ENCODE measurements around the gene HOXB3. TPM values are rescaled to one million over a fixed set of nuclear protein-coding genes. Genes with fewer than 3 reads are reported as not detected.

The HOXB3 gene
- total and polyA plus RNA-seq, 2 of the 4 experiments (the other 2 are of a cell fraction) = 6.3 to 59.6 TPM

- no peak; the same call in 1 of the 2 replicates for ATAC-seq (ENCODE audit: low read depth)
Measured at GRCh38 chr17:48510761-48511604, 79.1 kb downstream of the HOXB3 start.

More at GRCh38 chr17:48510761-48511604, 79.1 kb downstream of the HOXB3 start:
- H3K9me1 ChIP-seq (ENCODE audit: insufficient read depth, low read length) = peaks cover 3% of the 10 kb centered on the region; the same call in 1 of the 2 replicates
- no peak overlapping the region for H3K14ac ChIP-seq (replicated peaks; ENCODE audit: low read depth, low read length)
- dilution Hi-C loops (cut with HindIII; ENCODE audit: low sequenced_read_pairs, unreplicated experiment) = no loop called here
- no peaks in the 10 kb centered on the region for H4K20me1 ChIP-seq (ENCODE audit: insufficient read depth, low read length)
- no peak overlapping the region for H2AFZ ChIP-seq (replicated peaks; ENCODE audit: low read length, poor library complexity)
- H2AK9ac ChIP-seq (replicated peaks; ENCODE audit: low read depth, low read length, poor library complexity) = no peak overlapping the region
- ChIA-PET POLR2A (ENCODE audit: unreplicated experiment) (no interaction called here), CTCF (interaction anchor here (0.6 kb wide), 2 partner anchors 8 to 36 kb away, joined by 3 to 4 read pairs; no protein-coding TSS in a partner anchor)
- no peak overlapping the region for H3K27ac ChIP-seq (ENCODE audit: insufficient read depth, low read length)
- H3K36me3 ChIP-seq (ENCODE audit: control insufficient read depth, insufficient read depth, low read length) = no peaks in the 10 kb centered on the region
- H4K91ac ChIP-seq (ENCODE audit: insufficient read depth, low read depth, low read length) = no peak overlapping the region
- H3K9me3 ChIP-seq (ENCODE audit: control insufficient read depth, insufficient read depth, low read length) = no peaks in the 10 kb centered on the region
- H3K4me2 ChIP-seq (ENCODE audit: low read depth, low read length) = peak overlapping the region; percentile 17; the same call in 1 of the 2 replicates
- no CpG with 5 or more reads among the region's 7 CpGs for WGBS, 2 experiments (ENCODE audit: extremely low coverage in 2 of 2, insufficient read length in 1 of 2)
- H4K8ac ChIP-seq (ENCODE audit: low read depth in 2 of 2, low read length in 2 of 2) = no peak overlapping the region
- no peak overlapping the region for H2BK120ac ChIP-seq (ENCODE audit: low read depth, low read length)
- no peak overlapping the region for H3K4me3 ChIP-seq (ENCODE audit: insufficient read depth, low read depth, low read length)
- H3K23ac ChIP-seq (ENCODE audit: low read depth, low read length) = no peak overlapping the region
- in situ Hi-C loops (cut with MboI; ENCODE audit: low sequenced_read_pairs) = no loop called here
- peaks cover 4% of the 10 kb centered on the region; the same call in 1 of the 2 replicates for H3K4me1 ChIP-seq (ENCODE audit: control insufficient read depth, insufficient read depth, low read length)
- intact Hi-C loops (cut with micrococcal nuclease) = no loop called here
- no peaks in the 10 kb centered on the region for H3K79me1 ChIP-seq (ENCODE audit: low read depth in 1 of 2, low read length in 2 of 2)
- H3K9ac ChIP-seq (ENCODE audit: low read depth, low read length) = no peak overlapping the region
- H3K4ac ChIP-seq (ENCODE audit: low read depth, low read length) = no peak overlapping the region
- H2AK5ac ChIP-seq (ENCODE audit: low read depth, low read length) = no peak overlapping the region
- no peak overlapping the region for H3K56ac ChIP-seq (ENCODE audit: extremely low read depth, insufficient read depth, low read length)
- DNase-seq = peak; percentile 71
- no peak overlapping the region for H2BK20ac ChIP-seq (ENCODE audit: low read depth, low read length)
- no peak overlapping the region for H2BK15ac ChIP-seq (ENCODE audit: low read depth, low read length)
- TF ChIP-seq CEBPB (IDR thresholded peaks at IDR 0.05; ENCODE audit: low read depth, low read length) = peak; percentile 91
- no peak for TF ChIP-seq MAFK (IDR thresholded peaks at IDR 0.05; ENCODE audit: low read depth, low read length)
- H3K18ac ChIP-seq (ENCODE audit: low read depth, low read length) = no peak overlapping the region
- no peak overlapping the region for H4K5ac ChIP-seq (ENCODE audit: low read depth, low read length)
- H3K27me3 ChIP-seq (ENCODE audit: control insufficient read depth, insufficient read depth, low read length) = peaks cover 22% of the 10 kb centered on the region
- no peak overlapping the region for H2BK5ac ChIP-seq (ENCODE audit: low read depth, low read length, poor library complexity, severe bottlenecking)
- no TSS peak for BruUV-seq (replicated peaks)
